H1 (cell line): Measurements from ENCODE around the gene TCF7L1. TPM values are rescaled to one million over a fixed set of nuclear protein-coding genes. Genes with fewer than 3 reads are reported as not detected.
A peak's percentile ranks its signal among the peaks of the same experiment; 100 is the strongest.

Experiments
- CTCF ChIA-PET: fragments of 300-600 bp; sonication (Branson Sonifier 250); formaldehyde crosslinking; loops from one replicate; lab custom pipeline; 2021; ENCODE audit not compliant: partially characterized antibody; lab: Charles Lee
- POLR2A ChIA-PET: fragments of 300-600 bp; sonication (Branson Sonifier 250); formaldehyde crosslinking; loops from one replicate; lab custom pipeline; 2021; ENCODE audit warnings: inconsistent platforms; ENCODE audit not compliant: partially characterized antibody; lab: Charles Lee
- DNase-seq, 2 experiments: peaks; one replicate each; pipeline versions ENCODE4 v3.0.0 to v3.0.0-alpha.2; 2010 to 2022; ENCODE audit warnings: low spot score in 2 of 2, low read depth in 1 of 2, mixed read lengths in 1 of 2
- FAIRE-seq: peaks from 2 replicates; lab custom pipeline; 2011; peaks lifted over from hg19 to GRCh38; lab: Jason Lieb, UNC
- H2AFZ ChIP-seq: 2 replicates; pipeline ENCODE4 v1.8.1; 2012; ENCODE audit warnings: low read length, inconsistent platforms
- H2AK5ac ChIP-seq: 2 replicates; pipeline ENCODE4 v1.6.1; 2013; ENCODE audit warnings: low read depth, low read length
- H2BK120ac ChIP-seq: replicated peaks from 2 replicates; pipeline ENCODE3; 2013; ENCODE audit warnings: low read depth, low read length, inconsistent platforms
- H2BK12ac ChIP-seq: 2 replicates; pipeline ENCODE4 v1.6.1; 2013; ENCODE audit warnings: low read depth, low read length
- H2BK15ac ChIP-seq: 2 replicates; pipeline ENCODE4 v1.6.1; 2013; ENCODE audit warnings: low read length
- H2BK20ac ChIP-seq: 2 replicates; pipeline ENCODE4 v1.6.1; 2013; ENCODE audit warnings: low read length
- H2BK5ac ChIP-seq: 2 replicates; pipeline ENCODE4 v1.6.1; 2013; ENCODE audit warnings: low read depth, low read length
- H3K14ac ChIP-seq: 2 replicates; pipeline ENCODE4 v1.6.1; 2013; ENCODE audit warnings: inconsistent platforms; ENCODE audit not compliant: insufficient read length
- H3K18ac ChIP-seq: 2 replicates; pipeline ENCODE4 v1.6.1; 2013; ENCODE audit warnings: low read length; ENCODE audit errors: extremely low read depth
- H3K23ac ChIP-seq: 2 replicates; pipeline ENCODE4 v1.6.1; 2013; ENCODE audit warnings: inconsistent platforms; ENCODE audit not compliant: insufficient read length
- H3K23me2 ChIP-seq: 2 replicates; pipeline ENCODE4 v1.6.1; 2013; ENCODE audit warnings: low read depth, low read length
- H3K27ac ChIP-seq: 2 replicates; pipeline ENCODE4 v1.6.1; 2011; ENCODE audit warnings: low read depth, low read length, inconsistent platforms
- H3K27me3 ChIP-seq, 4 experiments: replicated peaks in 1 of 4; 1 replicate in 1 of 4; 2 replicates in 3 of 4; pipeline versions ENCODE4 v1.6.1 to v1.8.1; 2011 to 2013; ENCODE audit warnings: low read length in 3 of 4, mild to moderate bottlenecking in 3 of 4, inconsistent platforms in 2 of 4, mixed read lengths in 2 of 4, moderate library complexity in 1 of 4; ENCODE audit not compliant: control insufficient read depth in 3 of 4, insufficient read depth in 3 of 4; ENCODE audit errors: extremely low read depth in 1 of 4
- H3K36me3 ChIP-seq, 4 experiments: 2 replicates each; pipeline versions ENCODE4 v1.6.1 to v1.8.1; 2011 to 2013; ENCODE audit warnings: mild to moderate bottlenecking in 4 of 4, low read length in 3 of 4, moderate library complexity in 2 of 4, control low read depth in 1 of 4, inconsistent platforms in 1 of 4; ENCODE audit not compliant: insufficient read depth in 4 of 4, control insufficient read depth in 2 of 4
- H3K4ac ChIP-seq: replicated peaks from 2 replicates; pipeline ENCODE3; 2013; ENCODE audit warnings: low read length, low read depth, mixed read lengths, inconsistent platforms; ENCODE audit not compliant: insufficient read length
- H3K4me1 ChIP-seq, 4 experiments: replicated peaks in 1 of 4; 1 replicate in 1 of 4; 2 replicates in 3 of 4; pipeline versions ENCODE4 v1.6.1 to v1.8.1; 2011 to 2013; ENCODE audit warnings: low read length in 3 of 4, inconsistent platforms in 2 of 4, mixed read lengths in 1 of 4; ENCODE audit not compliant: insufficient read depth in 4 of 4, control insufficient read depth in 3 of 4
- H3K4me2 ChIP-seq, 2 experiments: 2 replicates each; pipeline versions ENCODE4 v1.6.1 to v1.8.1; 2011 to 2013; ENCODE audit warnings: low read depth in 2 of 2, low read length in 2 of 2, control low read depth in 1 of 2, inconsistent platforms in 1 of 2, mild to moderate bottlenecking in 1 of 2; ENCODE audit not compliant: insufficient read depth in 1 of 2
- H3K4me3 ChIP-seq, 4 experiments: fragments of 200-600, 300-600 bp in 1 of 4; sonication (generic), shearing (Covaris generic), sonication (Bioruptor Twin) in 1 of 4; 2 replicates each; pipeline versions ENCODE4 v1.5.1 to v1.8.1; 2011 to 2016; ENCODE audit warnings: low read length in 4 of 4, low read depth in 3 of 4, control low read depth in 2 of 4, inconsistent platforms in 2 of 4, mild to moderate bottlenecking in 2 of 4, mixed read lengths in 1 of 4, moderate library complexity in 1 of 4; ENCODE audit not compliant: insufficient read depth in 2 of 4; ENCODE audit errors: extremely low read depth in 1 of 4
- H3K56ac ChIP-seq: replicated peaks from 2 replicates; pipeline ENCODE3; 2013; ENCODE audit warnings: low read depth, mild to moderate bottlenecking, mixed read lengths, low read length, inconsistent platforms; ENCODE audit not compliant: insufficient read length
- H3K79me1 ChIP-seq: 2 replicates; pipeline ENCODE4 v1.6.1; 2013; ENCODE audit warnings: low read depth, low read length, control low read depth
- H3K79me2 ChIP-seq, 2 experiments: 2 replicates each; pipeline versions ENCODE4 v1.6.1 to v1.8.1; 2012 to 2013; ENCODE audit warnings: low read length in 2 of 2, mild to moderate bottlenecking in 2 of 2, inconsistent platforms in 1 of 2; ENCODE audit not compliant: insufficient read depth in 2 of 2, control insufficient read depth in 1 of 2
- H3K9ac ChIP-seq, 4 experiments: replicated peaks in 1 of 4; 1 replicate in 1 of 4; 2 replicates in 3 of 4; pipeline versions ENCODE4 v1.6.1 to v1.8.1; 2011 to 2013; ENCODE audit warnings: low read depth in 3 of 4, low read length in 3 of 4, control low read depth in 2 of 4, mild to moderate bottlenecking in 2 of 4, moderate library complexity in 2 of 4, inconsistent platforms in 1 of 4; ENCODE audit errors: extremely low read depth in 1 of 4
- H3K9me3 ChIP-seq, 2 experiments: 2 replicates each; pipeline versions ENCODE4 v1.6.1 to v1.8.1; 2012 to 2013; ENCODE audit warnings: mild to moderate bottlenecking in 2 of 2, moderate library complexity in 2 of 2, control low read depth in 1 of 2, inconsistent platforms in 1 of 2, low read depth in 1 of 2, low read length in 1 of 2, mixed read lengths in 1 of 2; ENCODE audit not compliant: insufficient read depth in 2 of 2
- H4K20me1 ChIP-seq, 2 experiments: replicated peaks in 1 of 2; 2 replicates each; pipeline versions ENCODE3 to v1.8.1; 2011 to 2013; ENCODE audit warnings: inconsistent platforms in 2 of 2, low read length in 2 of 2, mild to moderate bottlenecking in 1 of 2; ENCODE audit not compliant: insufficient read depth in 2 of 2, control insufficient read depth in 1 of 2
- H4K5ac ChIP-seq: 2 replicates; pipeline ENCODE4 v1.6.1; 2013; ENCODE audit warnings: low read length, low read depth, mixed read lengths, inconsistent platforms; ENCODE audit not compliant: insufficient read length
- H4K8ac ChIP-seq: 2 replicates; pipeline ENCODE4 v1.8.0; 2013; ENCODE audit warnings: mild to moderate bottlenecking, moderate library complexity, low read length, inconsistent platforms; ENCODE audit not compliant: insufficient read depth; ENCODE audit errors: extremely low read depth
- H4K91ac ChIP-seq: replicated peaks from 2 replicates; pipeline ENCODE3; 2013; ENCODE audit warnings: low read length, mixed read lengths, inconsistent platforms; ENCODE audit not compliant: insufficient read length
- CBX5 ChIP-seq: fragments of 300-800, 300-1000 bp; sonication (generic); IDR thresholded peaks from 2 replicates; pipeline ENCODE4 v1.7.1; 2016; ENCODE audit warnings: antibody characterized with exemption, low read length, low read depth
- CREB1 ChIP-seq: IDR thresholded peaks from 2 replicates; pipeline ENCODE4 v1.6.1; 2012; ENCODE audit warnings: inconsistent platforms
- CTBP2 ChIP-seq: IDR thresholded peaks from 2 replicates; pipeline ENCODE4 v1.7.0; 2011; ENCODE audit warnings: borderline replicate concordance, mild to moderate bottlenecking, moderate library complexity, mixed read lengths, low read length; ENCODE audit not compliant: insufficient read depth, insufficient read length
- GABPA ChIP-seq: IDR thresholded peaks from 2 replicates; pipeline ENCODE4 v1.6.1; 2011; ENCODE audit warnings: mild to moderate bottlenecking, low read length, moderate library complexity, borderline replicate concordance; ENCODE audit not compliant: insufficient read depth
- KDM1A ChIP-seq: fragments of 200-600, 300-600 bp; sonication (generic); IDR thresholded peaks from 2 replicates; pipeline ENCODE4 v1.7.1; 2016; ENCODE audit warnings: mild to moderate bottlenecking, low read length, borderline replicate concordance
- PHF8 ChIP-seq: fragments of 200-600 bp; sonication (generic); conservative IDR thresholded peaks from 2 replicates; pipeline ENCODE4 v1.7.1; 2012; ENCODE audit warnings: low read depth, mild to moderate bottlenecking, inconsistent platforms, low read length, moderate library complexity
- RAD21 ChIP-seq, 2 experiments: IDR thresholded peaks in 1 of 2; conservative IDR thresholded peaks in 1 of 2; 2 replicates each; pipeline ENCODE4 v1.6.1; 2011; ENCODE audit warnings: low read depth in 2 of 2, low read length in 2 of 2, improper control_type of control experiment in 1 of 2, inconsistent platforms in 1 of 2, mild to moderate bottlenecking in 1 of 2, moderate library complexity in 1 of 2
- SAP30 ChIP-seq: fragments of 300-600 bp; sonication (generic); IDR thresholded peaks from 2 replicates; pipeline ENCODE4 v1.7.1; 2012; ENCODE audit warnings: low read length, moderate library complexity, mild to moderate bottlenecking, inconsistent platforms; ENCODE audit not compliant: insufficient read depth, insufficient replicate concordance
- SIN3A ChIP-seq, 2 experiments: IDR thresholded peaks in 1 of 2; conservative IDR thresholded peaks in 1 of 2; 2 replicates each; pipeline ENCODE4 v1.6.1; 2011 to 2012; ENCODE audit warnings: low read length in 2 of 2, improper control_type of control experiment in 1 of 2, low read depth in 1 of 2, mild to moderate bottlenecking in 1 of 2
- SIRT6 ChIP-seq: IDR thresholded peaks from one replicate; pipeline ENCODE4 v1.7.1; 2012; ENCODE audit warnings: low read length, inconsistent platforms
- SP2 ChIP-seq: IDR thresholded peaks from 2 replicates; pipeline ENCODE4 v1.6.1; 2012; ENCODE audit warnings: mild to moderate bottlenecking, low read length, inconsistent platforms
- TCF12 ChIP-seq: IDR thresholded peaks from 2 replicates; pipeline ENCODE4 v1.6.1; 2011; ENCODE audit warnings: low read depth, mild to moderate bottlenecking, low read length
- YY1 ChIP-seq: IDR thresholded peaks from 2 replicates; pipeline ENCODE4 v1.6.1; 2011; ENCODE audit warnings: low read depth, mild to moderate bottlenecking, low read length
- WGBS, 2 experiments: shearing (Covaris generic) in 1 of 2; methylation state at CpG; one replicate each; pipeline versions ENCODE4 v1.1.6 to v1.1.7; 2013 to 2015; ENCODE audit warnings: low lambda C conversion rate in 2 of 2, mixed read lengths in 2 of 2, inconsistent platforms in 1 of 2, low coverage in 1 of 2, missing lambda C conversion rate in 1 of 2; ENCODE audit not compliant: insufficient replicate concordance in 2 of 2, insufficient coverage in 1 of 2, insufficient read length in 1 of 2; ENCODE audit errors: extremely low coverage in 1 of 2, missing lambda C conversion rate in 1 of 2; 5-methylcytosine and 5-hydroxymethylcytosine counted together
- polyA plus RNA-seq, 7 experiments: library from polyadenylated mRNA; depleted of rRNA in 3 of 7; stranded (reverse) in 5 of 7; unstranded in 2 of 7; fragments of >200 nt in 5 of 7; fragments of 200-250 nt in 2 of 7; gene quantifications; 1 replicate in 5 of 7; 2 replicates in 1 of 7; 4 replicates in 1 of 7; pipeline versions ENCODE4 v1.2.1 to v1.2.3, GENCODE V29; 2011 to 2013; ENCODE audit warnings: missing spikeins in 2 of 7, mixed read lengths in 2 of 7
- total RNA-seq: library from RNA; stranded (reverse); fragmentation: NEBNext Ultra II Directional; extraction: Animal tissue kit (Norgen Biotek cat#: 25700); gene quantifications from 2 replicates; pipeline ENCODE4 v1.2.1, GENCODE V29; 2021

The TCF7L1 gene
- total and polyA plus RNA-seq, 2 of the 8 experiments (the other 6 are each of a cell fraction or from before 2014, with no cell fraction given): 27.5 to 108 TPM

DNA sequence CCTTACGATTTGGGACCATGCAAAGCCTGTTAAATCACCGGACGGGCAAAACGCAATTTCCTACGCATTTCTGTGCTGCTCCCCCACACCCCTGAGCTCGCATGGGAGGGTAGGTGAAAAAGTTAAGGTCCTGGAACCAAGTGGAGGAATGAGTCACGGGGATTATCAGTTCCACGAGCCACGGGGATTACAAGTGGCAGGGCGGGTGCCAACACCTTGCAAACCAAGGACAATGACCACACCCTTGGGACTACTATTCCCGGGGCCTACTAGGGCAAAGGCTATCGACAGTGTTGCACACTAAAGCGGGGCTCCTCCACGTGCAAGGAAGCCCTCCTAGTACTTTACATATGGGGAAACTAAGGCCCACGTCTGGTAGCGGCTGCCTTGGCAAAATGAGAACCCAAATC, 220.7 kb downstream of the TCF7L1 start:
- peaks cover 0 to 15% (median 0%) of the 10 kb centered on the region in 4 experiments; a peak in 2 of 8 replicates for H3K36me3 ChIP-seq
- H3K14ac ChIP-seq: no peak overlapping the region
- no peak overlapping the region for H3K4ac ChIP-seq
- H4K20me1 ChIP-seq: no peaks in the 10 kb centered on the region
- H3K9ac ChIP-seq: no peak overlapping the region; a peak in 3 of 7 replicates
- H3K9me3 ChIP-seq: no peaks in the 10 kb centered on the region
- no peaks in the 10 kb centered on the region for H3K79me1 ChIP-seq
- H3K27me3 ChIP-seq: no peaks in the 10 kb centered on the region
- H2AK5ac ChIP-seq: no peak overlapping the region
- peak overlapping the region; percentile 75 to 96 (median 90) for H3K4me3 ChIP-seq
- POLR2A ChIA-PET: interaction anchor here (1.0 to 4.5 kb wide), 17 partner anchors 8 to 199 kb away, joined by 3 to 23 read pairs (median 5); partner anchors contain the start of genes MAT2A and TGOLN2
- peak overlapping the region; percentile 57 for H4K91ac ChIP-seq
- 70% methylated on average over 16 of the region's 16 CpGs; no CpG with 5 or more reads in 1 of the 2 experiments for WGBS, 2 experiments
- H3K4me1 ChIP-seq: peaks cover 0 to 3% (median 1%) of the 10 kb centered on the region in 4 experiments; a peak in 2 of 7 replicates
- peaks cover 8% of the 10 kb centered on the region for H3K23me2 ChIP-seq
- H3K79me2 ChIP-seq: no peaks in the 10 kb centered on the region
- H2BK120ac ChIP-seq: no peak overlapping the region
- H4K8ac ChIP-seq: no peak overlapping the region
- peak overlapping the region; percentile 85 to 96 for H3K4me2 ChIP-seq
- no peak overlapping the region for H2BK20ac ChIP-seq
- H3K18ac ChIP-seq: no peak overlapping the region
- no peak overlapping the region for H2BK5ac ChIP-seq
- CTCF ChIA-PET: interaction anchor here (1.0 to 2.2 kb wide), 4 partner anchors 9 to 197 kb away, joined by 3 to 7 read pairs (median 4); no protein-coding TSS in a partner anchor
- DNase-seq (no peak), FAIRE-seq (no peak)
- H2BK15ac ChIP-seq: peak overlapping the region; percentile 6; the same call in 1 of the 2 replicates
- no peak overlapping the region for H3K23ac ChIP-seq
- no peak overlapping the region for H4K5ac ChIP-seq
- H3K56ac ChIP-seq: no peak overlapping the region
- H2BK12ac ChIP-seq: no peak overlapping the region
- H2AFZ ChIP-seq: peak overlapping the region; percentile 14; the same call in 1 of the 2 replicates
- H3K27ac ChIP-seq: no peak overlapping the region
- TF ChIP-seq PHF8 (no peak), TCF12 (no peak), GABPA (no peak), CTBP2 (no peak), KDM1A (no peak), SIN3A (conservative IDR thresholded peaks at IDR 0.05 in 1 of 2, IDR thresholded peaks at IDR 0.05 in 1 of 2; ENCODE audit: low read depth in 1 of 2, low read length in 2 of 2) (no peak), SAP30 (no peak), CBX5 (no peak), YY1 (no peak), SIRT6 (no peak), CREB1 (no peak), SP2 (no peak), RAD21 (IDR thresholded peaks at IDR 0.05 in 1 of 2, conservative IDR thresholded peaks at IDR 0.05 in 1 of 2; ENCODE audit: low read depth in 2 of 2, low read length in 2 of 2) (no peak)
